ENCODE results near the gene STK39. TPM values are rescaled to one million over a fixed set of nuclear protein-coding genes. Genes with fewer than 3 reads are reported as not detected.

STK39 gene
- total RNA-seq, 1 experiment from 2014 or later: 22.1 TPM

DNA sequence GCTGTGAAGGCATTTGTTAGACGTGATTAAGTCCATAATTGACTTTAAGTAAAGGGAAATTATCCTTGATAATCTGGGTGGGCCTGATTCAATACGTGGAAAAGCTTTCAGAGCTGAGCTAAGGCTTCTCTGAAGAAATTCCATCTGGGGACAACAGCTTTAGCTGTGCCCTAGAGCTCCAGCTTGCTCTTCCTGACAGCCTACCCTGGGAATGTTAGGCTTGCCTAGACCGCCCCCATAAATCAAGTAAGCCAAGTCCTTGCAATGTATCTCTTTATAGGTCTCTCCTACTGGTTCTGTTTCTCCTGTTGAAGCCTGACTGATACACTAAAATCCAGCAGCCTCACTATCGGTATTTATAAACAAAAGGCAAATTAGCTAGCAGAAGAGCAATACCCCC lies 160.0 kb downstream of the STK39 start:
- Histone ChIP-seq H3K9me3 (ENCODE audit: control insufficient read depth, low read depth, low read length) (no peaks in the 10 kb centered on the region), H3K27me3 (ENCODE audit: insufficient read depth, low read length) (no peaks in the 10 kb centered on the region), H2AK5ac (ENCODE audit: insufficient read length, low read length) (no peak overlapping the region), H2AFZ (ENCODE audit: low read length) (no peak overlapping the region), H3K23ac (ENCODE audit: insufficient read length, low read depth, low read length) (no peak overlapping the region), H3K4me2 (ENCODE audit: insufficient read depth, insufficient read length, low read length) (no peak overlapping the region), H4K20me1 (ENCODE audit: control insufficient read depth, insufficient read depth, insufficient read length) (no peaks in the 10 kb centered on the region), H2BK12ac (ENCODE audit: insufficient read length, low read depth, low read length) (no peak overlapping the region), H2BK120ac (ENCODE audit: low read depth, low read length, poor library complexity, severe bottlenecking) (no peak overlapping the region), H3T11ph (ENCODE audit: low read length) (no peak overlapping the region), H2BK15ac (ENCODE audit: low read depth, low read length) (no peak overlapping the region), H3K4ac (ENCODE audit: low read depth, low read length) (no peak overlapping the region), H3K18ac (ENCODE audit: insufficient read length, low read depth, low read length) (no peak overlapping the region), H3K79me1 (ENCODE audit: insufficient read depth, low read depth, low read length, poor library complexity, severe bottlenecking) (no peaks in the 10 kb centered on the region), H3K79me2 (ENCODE audit: insufficient read depth, low read length) (no peaks in the 10 kb centered on the region), H3K27ac (ENCODE audit: insufficient read length, low read depth, low read length) (no peak overlapping the region), H4K5ac (ENCODE audit: insufficient read length, low read depth, low read length) (no peak overlapping the region), H3K9ac (ENCODE audit: extremely low read depth, insufficient read length, low read length) (no peak overlapping the region), H3K23me2 (ENCODE audit: insufficient read length, low read depth, low read length, poor library complexity, severe bottlenecking) (no peaks in the 10 kb centered on the region), H3K4me1 (ENCODE audit: insufficient read depth, low read length) (no peaks in the 10 kb centered on the region), H4K91ac (ENCODE audit: insufficient read length, low read depth, low read length) (no peak overlapping the region), H3K56ac (ENCODE audit: insufficient read length, low read depth, low read length) (no peak overlapping the region), H2BK5ac (ENCODE audit: insufficient read length, low read length) (no peak overlapping the region), H2BK20ac (ENCODE audit: low read depth, low read length, poor library complexity, severe bottlenecking) (no peak overlapping the region), H3K14ac (ENCODE audit: insufficient read depth, low read length) (no peak overlapping the region), H4K8ac (replicated peaks; ENCODE audit: insufficient read length, low read depth, low read length) (no peak overlapping the region)
- no peak for DNase-seq
- H3K36me3 Mint-ChIP-seq (ENCODE audit: insufficient read depth in 1 of 3, low read depth in 3 of 3): peaks cover 0 to 5% (median 0%) of the 10 kb centered on the region in 3 experiments; a peak in 2 of 7 replicates
- no peak overlapping the region for H3K4me3 Mint-ChIP-seq
- peaks cover 10 to 13% of the 10 kb centered on the region in 2 experiments for H3K4me1 Mint-ChIP-seq
- no CpG with 5 or more reads among the region's 4 CpGs for WGBS (ENCODE audit: extremely low coverage, insufficient read length, low lambda C conversion rate)
- no peak overlapping the region; a peak in 1 of 7 replicates for H3K27ac Mint-ChIP-seq
- TF ChIP-seq, protein P1, sequence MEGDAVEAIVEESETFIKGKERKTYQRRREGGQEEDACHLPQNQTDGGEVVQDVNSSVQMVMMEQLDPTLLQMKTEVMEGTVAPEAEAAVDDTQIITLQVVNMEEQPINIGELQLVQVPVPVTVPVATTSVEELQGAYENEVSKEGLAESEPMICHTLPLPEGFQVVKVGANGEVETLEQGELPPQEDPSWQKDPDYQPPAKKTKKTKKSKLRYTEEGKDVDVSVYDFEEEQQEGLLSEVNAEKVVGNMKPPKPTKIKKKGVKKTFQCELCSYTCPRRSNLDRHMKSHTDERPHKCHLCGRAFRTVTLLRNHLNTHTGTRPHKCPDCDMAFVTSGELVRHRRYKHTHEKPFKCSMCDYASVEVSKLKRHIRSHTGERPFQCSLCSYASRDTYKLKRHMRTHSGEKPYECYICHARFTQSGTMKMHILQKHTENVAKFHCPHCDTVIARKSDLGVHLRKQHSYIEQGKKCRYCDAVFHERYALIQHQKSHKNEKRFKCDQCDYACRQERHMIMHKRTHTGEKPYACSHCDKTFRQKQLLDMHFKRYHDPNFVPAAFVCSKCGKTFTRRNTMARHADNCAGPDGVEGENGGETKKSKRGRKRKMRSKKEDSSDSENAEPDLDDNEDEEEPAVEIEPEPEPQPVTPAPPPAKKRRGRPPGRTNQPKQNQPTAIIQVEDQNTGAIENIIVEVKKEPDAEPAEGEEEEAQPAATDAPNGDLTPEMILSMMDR (conservative IDR thresholded peaks at IDR 0.05): no peak
- H3K9me3 Mint-ChIP-seq: no peaks in the 10 kb centered on the region
- no peaks in the 10 kb centered on the region for H3K27me3 Mint-ChIP-seq (ENCODE audit: low read depth)
